HepG2 (cell line): ENCODE data around the gene FAM161A. TPM values are rescaled to one million over a fixed set of nuclear protein-coding genes. Genes with fewer than 3 reads are reported as not detected.

ENCODE experiments used
- PCBP2 ChIP-seq: fragments of 200-400 bp; formaldehyde crosslinking; optimal IDR thresholded peaks from 2 replicates; pipeline ENCODE3; 2018; ENCODE audit warnings: low read length, low read depth; ENCODE audit not compliant: poor library complexity, severe bottlenecking
- XBP1 ChIP-seq: sonication (generic); formaldehyde crosslinking; IDR thresholded peaks from 2 replicates; pipeline ENCODE4 v1.5.0; 2020; ENCODE audit warnings: missing genetic modification reagents
- ZBTB14 ChIP-seq: sonication (generic); formaldehyde crosslinking; IDR thresholded peaks from 2 replicates; pipeline ENCODE4 v1.4.0; 2020; ENCODE audit warnings: missing genetic modification reagents
- ZBTB2 ChIP-seq: sonication (generic); formaldehyde crosslinking; IDR thresholded peaks from 2 replicates; pipeline ENCODE4 v1.8.0; 2022; ENCODE audit warnings: low read depth, missing genetic modification reagents
- ZBTB3 ChIP-seq: sonication (generic); formaldehyde crosslinking; IDR thresholded peaks from 2 replicates; pipeline ENCODE4 v1.4.0; 2020; ENCODE audit warnings: low read depth, mild to moderate bottlenecking, moderate library complexity, missing genetic modification reagents, borderline replicate concordance
- ZBTB40 ChIP-seq, 2 experiments: fragments of 450-650 bp in 1 of 2; sonication (generic) in 1 of 2; formaldehyde crosslinking in 1 of 2; IDR thresholded peaks; 2 replicates each; pipeline versions ENCODE4 v1.6.1 to v1.8.0; 2016 to 2022; ENCODE audit warnings: antibody characterized with exemption in 1 of 2, mild to moderate bottlenecking in 1 of 2, missing genetic modification reagents in 1 of 2
- ZNF234 ChIP-seq: sonication (generic); formaldehyde crosslinking; conservative IDR thresholded peaks from 2 replicates; pipeline ENCODE4 v1.5.1; 2020; ENCODE audit warnings: mild to moderate bottlenecking, missing genetic modification reagents
- ZNF260 ChIP-seq: sonication (generic); formaldehyde crosslinking; IDR thresholded peaks from 2 replicates; pipeline ENCODE4 v1.4.0; 2020; ENCODE audit warnings: missing genetic modification reagents, low read depth, mild to moderate bottlenecking, borderline replicate concordance
- ZNF770 ChIP-seq: sonication (generic); formaldehyde crosslinking; IDR thresholded peaks from 2 replicates; pipeline ENCODE4 v1.5.0; 2020; ENCODE audit warnings: mild to moderate bottlenecking, missing genetic modification reagents
- polyA plus RNA-seq, 8 experiments: library from polyadenylated mRNA; depleted of rRNA in 3 of 8; stranded (reverse) in 7 of 8; unstranded in 1 of 8; fragments of >200 nt; fragmentation: Illumina TruSeq in 4 of 8; extraction: Trizol in 4 of 8; gene quantifications; 2 replicates each; pipeline versions ENCODE4 v1.2.1 to v1.2.3, GENCODE V29; 2011 to 2016; ENCODE audit warnings: low read depth in 4 of 8, missing spikeins in 1 of 8, mixed read lengths in 1 of 8; ENCODE audit not compliant: insufficient read depth in 1 of 8
- total RNA-seq, 5 experiments: library from RNA; depleted of rRNA; stranded (reverse); fragments of >200 nt; fragmentation: Illumina TruSeq; extraction: Trizol; gene quantifications; 2 replicates each; pipeline ENCODE4 v1.2.3, GENCODE V29; 2016; ENCODE audit warnings: low read depth in 1 of 5

Gene FAM161A
- total and polyA plus RNA-seq, 2 of the 13 experiments (the other 11 are each of a cell fraction or from before 2014, with no cell fraction given), result 2.7 to 3.4 TPM

GRCh38 chr2:61888267-61889055 lies 34.6 kb upstream of the FAM161A start, which contains the start of gene CCT4 (continued):
- TF ChIP-seq ZNF770 (no peak; the same call in 1 of the 2 replicates), ZBTB3 (peak; percentile 99), ZNF260 (CRISPR knock-in tag) (no peak), PCBP2 (no peak), ZBTB2 (peak; percentile 91), ZBTB40 (IDR thresholded peaks at IDR 0.05) (no peak), ZBTB40 (CRISPR knock-in tag; IDR thresholded peaks at IDR 0.05) (peak; percentile 92), ZNF234 (CRISPR knock-in tag) (no peak), ZBTB14 (CRISPR knock-in tag) (no peak), XBP1 (CRISPR knock-in tag) (peak; percentile 76; the same call in 1 of the 2 replicates)
